ENCODE results near the gene PLD2.

The PLD2 gene

GRCh38 chr17:4777969-4778760 is 28.8 kb upstream of the PLD2 start:
- no peak for DNase-seq (ENCODE audit: insufficient read length, low spot score)
- no peak for TF ChIP-seq PAX5 (IDR thresholded peaks at IDR 0.05; ENCODE audit: insufficient read depth, low read length, severe bottlenecking)
- no peak for TF ChIP-seq POLR2AphosphoS5 (IDR thresholded peaks at IDR 0.05; ENCODE audit: low read depth, low read length)
- no peak for TF ChIP-seq SPI1 (IDR thresholded peaks at IDR 0.05; ENCODE audit: low read depth, low read length)
- TF ChIP-seq TAF1 (IDR thresholded peaks at IDR 0.05; ENCODE audit: low read depth, low read length): no peak
- TF ChIP-seq POU2F2 (IDR thresholded peaks at IDR 0.05; ENCODE audit: low read depth, low read length): no peak
- FAIRE-seq: no peak

GRCh38 chr17:4780325-4780955 is 26.5 kb upstream of the PLD2 start:
- FAIRE-seq: no peak
- no peak for TF ChIP-seq PAX5 (IDR thresholded peaks at IDR 0.05; ENCODE audit: insufficient read depth, low read length, severe bottlenecking)
- no peak for TF ChIP-seq POLR2AphosphoS5 (IDR thresholded peaks at IDR 0.05; ENCODE audit: low read depth, low read length)
- TF ChIP-seq POLR2A (IDR thresholded peaks at IDR 0.05; ENCODE audit: low read depth, low read length): no peak
- TF ChIP-seq TAF1 (IDR thresholded peaks at IDR 0.05; ENCODE audit: low read depth, low read length): no peak
- TF ChIP-seq POU2F2 (IDR thresholded peaks at IDR 0.05; ENCODE audit: low read depth, low read length): no peak
- no peak for TF ChIP-seq SPI1 (IDR thresholded peaks at IDR 0.05; ENCODE audit: low read depth, low read length)

GRCh38 chr17:4782652-4783051 is 24.3 kb upstream of the PLD2 start:
- DNase-seq (ENCODE audit: insufficient read length, low spot score) (no peak), FAIRE-seq (no peak)
- no peak for TF ChIP-seq POU2F2 (IDR thresholded peaks at IDR 0.05; ENCODE audit: low read depth, low read length)
- no peak for TF ChIP-seq PAX5 (IDR thresholded peaks at IDR 0.05; ENCODE audit: insufficient read depth, low read length, severe bottlenecking)
- TF ChIP-seq POLR2AphosphoS5 (IDR thresholded peaks at IDR 0.05; ENCODE audit: low read depth, low read length): no peak
- no peak for TF ChIP-seq POLR2A (IDR thresholded peaks at IDR 0.05; ENCODE audit: low read depth, low read length)
- no peak for TF ChIP-seq SPI1 (IDR thresholded peaks at IDR 0.05; ENCODE audit: low read depth, low read length)
- TF ChIP-seq TAF1 (IDR thresholded peaks at IDR 0.05; ENCODE audit: low read depth, low read length): no peak

More at GRCh38 chr17:4780325-4780955, 26.5 kb upstream of the PLD2 start:
- no peak for DNase-seq (ENCODE audit: insufficient read length, low spot score)

GRCh38 chr17:4785311-4786105 is 21.4 kb upstream of the PLD2 start:
- TF ChIP-seq POU2F2 (IDR thresholded peaks at IDR 0.05; ENCODE audit: low read depth, low read length): no peak
- no peak for TF ChIP-seq PAX5 (IDR thresholded peaks at IDR 0.05; ENCODE audit: insufficient read depth, low read length, severe bottlenecking)
- peak; percentile 54 for FAIRE-seq
- no peak for DNase-seq (ENCODE audit: insufficient read length, low spot score)

- DNase-seq (ENCODE audit: insufficient read length, low spot score): no peak
- no peak for TF ChIP-seq SPI1 (IDR thresholded peaks at IDR 0.05; ENCODE audit: low read depth, low read length)
- no peak for TF ChIP-seq PAX5 (IDR thresholded peaks at IDR 0.05; ENCODE audit: insufficient read depth, low read length, severe bottlenecking)
- TF ChIP-seq POLR2AphosphoS5 (IDR thresholded peaks at IDR 0.05; ENCODE audit: low read depth, low read length): no peak
- TF ChIP-seq POLR2A (IDR thresholded peaks at IDR 0.05; ENCODE audit: low read depth, low read length): no peak
- FAIRE-seq: no peak
Observed at GRCh38 chr17:4786106-4786511, 20.8 kb upstream of the PLD2 start, which contains the start of gene VMO1. Gene VMO1, minus strand, starts transcription at chr17:4786364. Its CDS starts 12 bp downstream, at chr17:4786352.

GRCh38 chr17:4786516-4786915 is 20.4 kb upstream of the PLD2 start:
- DNase-seq (ENCODE audit: insufficient read length, low spot score) (no peak), FAIRE-seq (no peak)

GRCh38 chr17:4788159-4788806 is 18.7 kb upstream of the PLD2 start:
- no peak for TF ChIP-seq SPI1 (IDR thresholded peaks at IDR 0.05; ENCODE audit: low read depth, low read length)
- no peak for TF ChIP-seq POLR2AphosphoS5 (IDR thresholded peaks at IDR 0.05; ENCODE audit: low read depth, low read length)
- TF ChIP-seq POLR2A (IDR thresholded peaks at IDR 0.05; ENCODE audit: low read depth, low read length): no peak
- TF ChIP-seq POU2F2 (IDR thresholded peaks at IDR 0.05; ENCODE audit: low read depth, low read length): no peak
- TF ChIP-seq PAX5 (IDR thresholded peaks at IDR 0.05; ENCODE audit: insufficient read depth, low read length, severe bottlenecking): no peak
- no peak for TF ChIP-seq TAF1 (IDR thresholded peaks at IDR 0.05; ENCODE audit: low read depth, low read length)
- DNase-seq (ENCODE audit: insufficient read length, low spot score): no peak
- FAIRE-seq: no peak

More at GRCh38 chr17:4786516-4786915, 20.4 kb upstream of the PLD2 start:
- TF ChIP-seq POU2F2 (IDR thresholded peaks at IDR 0.05; ENCODE audit: low read depth, low read length): no peak
- no peak for TF ChIP-seq TAF1 (IDR thresholded peaks at IDR 0.05; ENCODE audit: low read depth, low read length)
- no peak for TF ChIP-seq SPI1 (IDR thresholded peaks at IDR 0.05; ENCODE audit: low read depth, low read length)
- TF ChIP-seq POLR2AphosphoS5 (IDR thresholded peaks at IDR 0.05; ENCODE audit: low read depth, low read length): no peak
- no peak for TF ChIP-seq POLR2A (IDR thresholded peaks at IDR 0.05; ENCODE audit: low read depth, low read length)
- TF ChIP-seq PAX5 (IDR thresholded peaks at IDR 0.05; ENCODE audit: insufficient read depth, low read length, severe bottlenecking): no peak

- DNase-seq (ENCODE audit: insufficient read length, low spot score): no peak
- peak; percentile 31 for FAIRE-seq
- no peak for TF ChIP-seq SPI1 (IDR thresholded peaks at IDR 0.05; ENCODE audit: low read depth, low read length)
- no peak for TF ChIP-seq POU2F2 (IDR thresholded peaks at IDR 0.05; ENCODE audit: low read depth, low read length)
- no peak for TF ChIP-seq POLR2AphosphoS5 (IDR thresholded peaks at IDR 0.05; ENCODE audit: low read depth, low read length)
- TF ChIP-seq POLR2A (IDR thresholded peaks at IDR 0.05; ENCODE audit: low read depth, low read length): no peak
- no peak for TF ChIP-seq TAF1 (IDR thresholded peaks at IDR 0.05; ENCODE audit: low read depth, low read length)
- no peak for TF ChIP-seq PAX5 (IDR thresholded peaks at IDR 0.05; ENCODE audit: insufficient read depth, low read length, severe bottlenecking)
Observed at GRCh38 chr17:4788807-4789700, 17.9 kb upstream of the PLD2 start, which contains the start of gene GLTPD2. Gene GLTPD2, plus strand, starts transcription at chr17:4788964. Its CDS starts 48 bp downstream, at chr17:4789012.
